HG02588 (cell line): ENCODE measurements around the gene NUP214.
A peak's percentile ranks its signal among the peaks of the same experiment; 100 is the strongest.

Source experiments
- ATAC-seq: cut with Tn5 transposase; IDR thresholded peaks from one replicate; pipeline ENCODE4 v1.9.1; 2021; ENCODE audit warnings: mild to moderate bottlenecking, moderate library complexity; ENCODE audit not compliant: unreplicated experiment

Gene NUP214

GRCh38 chr9:131125288-131126058, at the start of gene NUP214:
Gene NUP214, plus strand, starts transcription at chr9:131125586. Its CDS starts 119 bp downstream, at chr9:131125705.
- ATAC-seq: peak; percentile 96

- no peak for ATAC-seq
These were observed 48.8 kb upstream of the NUP214 start for GRCh38 chr9:131076347-131077195.

GRCh38 chr9:131078427-131079366, 46.7 kb upstream of the NUP214 start:
- ATAC-seq: no peak

- no peak for ATAC-seq
These were observed 44.8 kb upstream of the NUP214 start for GRCh38 chr9:131080589-131080988.

DNA sequence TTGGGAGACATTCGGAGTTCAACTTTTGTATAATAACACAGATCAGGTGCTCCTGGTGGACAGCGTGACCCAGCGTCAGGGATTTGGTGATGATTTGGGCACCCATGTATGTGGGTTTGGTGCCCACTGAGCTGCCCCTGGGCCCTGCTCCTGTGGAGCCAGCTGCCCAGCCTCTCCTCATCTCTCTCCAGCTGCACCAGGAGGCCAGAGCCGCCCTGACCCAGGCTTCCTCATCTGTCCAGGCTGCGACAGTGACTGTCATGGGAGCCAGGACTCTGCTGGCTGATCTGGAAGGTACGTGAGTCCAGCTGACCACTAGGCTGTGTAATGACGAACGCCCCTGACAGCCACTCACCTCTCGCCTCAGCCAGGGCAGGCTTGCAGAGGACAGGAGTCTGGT, 43.5 kb upstream of the NUP214 start:
- no peak for ATAC-seq

GRCh38 chr9:131082774-131083512, 42.4 kb upstream of the NUP214 start:
- ATAC-seq: no peak

DNA sequence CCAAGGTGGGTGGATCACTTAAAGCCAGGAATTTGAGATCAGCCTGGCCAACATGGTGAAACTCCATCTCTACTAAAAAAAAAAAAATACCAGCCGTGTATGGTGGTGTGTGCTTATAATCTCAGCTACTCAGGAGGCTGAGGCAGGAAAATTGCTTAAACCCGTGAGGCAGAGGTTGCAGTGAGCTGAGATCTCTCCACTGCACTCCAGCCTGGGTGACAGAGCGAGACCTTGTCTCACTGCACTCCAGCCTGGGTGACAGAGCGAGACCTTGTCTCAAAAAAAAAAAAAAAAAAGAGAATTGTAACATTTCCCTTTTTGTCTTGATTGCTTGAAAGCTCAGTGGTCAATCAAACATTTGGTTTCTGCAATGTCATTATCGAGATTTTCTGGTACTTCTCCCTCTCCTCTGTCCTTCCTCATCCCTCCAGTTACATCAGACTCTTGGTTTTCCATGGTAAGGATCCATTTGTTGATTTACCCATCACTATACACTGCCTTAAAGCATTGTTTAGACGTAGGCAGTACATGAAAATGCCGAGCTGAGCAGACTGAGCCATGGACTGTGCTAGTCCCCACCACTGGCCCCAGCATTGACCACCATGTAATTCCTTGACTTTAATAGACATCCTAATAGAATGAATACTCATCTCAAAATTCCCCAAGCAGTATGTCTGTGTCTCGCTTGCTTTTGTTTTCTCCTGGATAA, 40.6 kb upstream of the NUP214 start:
- no peak for ATAC-seq

GRCh38 chr9:131085370-131086122, 39.8 kb upstream of the NUP214 start:
- ATAC-seq: no peak

DNA sequence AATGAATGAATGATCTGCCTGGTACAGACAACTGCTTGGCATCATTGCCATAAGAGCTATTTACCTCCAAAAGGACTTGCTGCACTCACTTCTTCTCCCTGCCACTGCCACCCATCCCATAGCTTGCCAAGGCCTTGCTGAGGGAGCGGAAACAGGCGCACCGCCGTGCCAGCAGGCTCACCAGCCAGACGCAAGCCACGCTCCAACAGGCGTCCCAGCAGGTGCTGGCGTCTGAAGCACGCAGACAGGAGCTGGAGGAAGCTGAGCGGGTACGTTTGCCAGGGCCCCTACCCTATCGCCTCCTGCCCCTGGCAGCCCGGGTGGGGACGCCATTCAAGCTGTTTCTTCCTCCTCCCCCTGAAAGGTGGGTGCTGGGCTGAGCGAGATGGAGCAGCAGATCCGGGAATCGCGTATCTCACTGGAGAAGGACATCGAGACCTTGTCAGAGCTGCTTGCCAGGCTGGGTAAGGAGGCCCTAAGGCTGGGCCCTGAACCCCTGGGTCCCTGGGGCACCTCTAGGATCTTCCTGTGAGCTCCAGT, 38.0 kb upstream of the NUP214 start:
- ATAC-seq: no peak

- ATAC-seq: no peak
These were observed 35.2 kb upstream of the NUP214 start for GRCh38 chr9:131090025-131090787.

DNA sequence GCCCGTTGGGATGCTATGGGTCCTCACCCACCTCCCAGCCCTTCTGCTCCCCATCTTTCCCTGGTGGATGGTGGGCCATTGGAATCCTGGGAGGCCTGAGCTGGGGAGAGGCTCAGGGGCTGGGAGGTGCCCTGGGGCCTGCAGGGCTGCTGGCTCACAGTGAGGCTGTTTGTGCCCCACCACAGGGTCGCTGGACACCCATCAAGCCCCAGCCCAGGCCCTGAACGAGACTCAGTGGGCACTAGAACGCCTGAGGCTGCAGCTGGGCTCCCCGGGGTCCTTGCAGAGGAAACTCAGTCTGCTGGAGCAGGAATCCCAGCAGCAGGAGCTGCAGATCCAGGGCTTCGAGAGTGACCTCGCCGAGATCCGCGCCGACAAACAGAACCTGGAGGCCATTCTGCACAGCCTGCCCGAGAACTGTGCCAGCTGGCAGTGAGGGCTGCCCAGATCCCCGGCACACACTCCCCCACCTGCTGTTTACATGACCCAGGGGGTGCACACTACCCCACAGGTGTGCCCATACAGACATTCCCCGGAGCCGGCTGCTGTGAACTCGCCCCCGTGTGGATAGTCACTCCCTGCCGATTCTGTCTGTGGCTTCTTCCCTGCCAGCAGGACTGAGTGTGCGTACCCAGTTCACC, 33.9 kb upstream of the NUP214 start:
- ATAC-seq: no peak

DNA sequence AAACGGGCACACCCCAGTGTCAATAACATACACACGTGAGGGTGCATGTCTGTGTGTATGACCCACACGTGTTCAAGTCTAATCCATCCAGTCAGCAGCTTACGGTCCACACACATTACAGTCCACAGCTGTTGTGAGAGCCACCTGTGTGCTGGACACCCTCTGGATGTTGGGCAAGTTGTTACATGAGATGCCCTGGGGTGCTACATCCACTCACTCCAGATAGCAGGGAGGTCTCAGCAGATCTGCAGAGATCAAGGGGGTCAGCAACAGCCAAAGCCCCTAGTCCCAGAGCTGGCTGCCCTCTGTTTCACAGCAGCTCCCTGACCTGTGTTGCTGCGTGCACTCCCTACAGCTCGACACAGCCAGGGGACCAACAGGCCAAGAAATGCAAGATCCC, 33.4 kb upstream of the NUP214 start:
- no peak for ATAC-seq

DNA sequence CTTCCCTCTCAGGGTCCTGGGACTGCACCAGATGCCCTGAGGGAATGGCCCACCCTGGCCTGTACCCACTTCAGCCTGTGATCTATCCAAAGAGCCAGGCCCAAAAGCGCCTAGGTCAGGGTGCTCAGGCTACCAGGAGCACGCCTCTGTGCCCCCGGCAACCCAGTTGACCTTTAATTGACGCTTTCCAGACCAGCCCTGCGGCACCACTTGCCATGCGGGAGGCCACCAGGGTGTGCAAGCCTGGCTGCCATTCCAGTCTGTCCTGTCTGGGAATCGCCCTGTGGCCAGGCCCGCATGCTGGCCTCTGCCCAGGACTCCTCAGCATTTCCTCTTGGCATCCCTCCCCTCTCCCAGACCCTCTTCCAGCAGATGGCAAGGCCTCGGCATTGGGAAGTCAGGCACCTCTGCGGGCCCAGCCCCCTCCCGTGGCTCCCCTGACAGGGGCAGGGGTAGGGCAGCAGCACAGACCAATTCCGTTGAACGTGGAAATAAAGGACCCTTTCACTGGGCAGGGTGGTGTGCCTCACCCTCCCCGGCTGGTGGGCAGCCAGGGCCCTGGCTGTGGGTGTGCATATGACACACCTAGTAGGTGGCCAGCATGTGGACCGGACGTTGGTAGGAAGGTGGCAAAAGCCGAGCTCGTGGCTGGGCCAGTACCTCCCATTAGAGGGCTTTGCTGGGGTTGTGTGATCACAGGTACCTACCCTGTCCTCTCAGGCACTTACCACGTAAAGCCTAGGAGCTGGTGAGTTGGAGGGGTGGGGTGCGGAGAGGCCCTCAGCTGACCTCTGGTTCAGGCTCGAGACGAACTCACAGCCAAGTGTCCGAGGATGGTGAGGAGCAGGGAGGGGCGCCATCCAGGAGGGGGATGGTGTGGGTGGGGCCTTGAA, 32.6 kb upstream of the NUP214 start:
- no peak for ATAC-seq

DNA sequence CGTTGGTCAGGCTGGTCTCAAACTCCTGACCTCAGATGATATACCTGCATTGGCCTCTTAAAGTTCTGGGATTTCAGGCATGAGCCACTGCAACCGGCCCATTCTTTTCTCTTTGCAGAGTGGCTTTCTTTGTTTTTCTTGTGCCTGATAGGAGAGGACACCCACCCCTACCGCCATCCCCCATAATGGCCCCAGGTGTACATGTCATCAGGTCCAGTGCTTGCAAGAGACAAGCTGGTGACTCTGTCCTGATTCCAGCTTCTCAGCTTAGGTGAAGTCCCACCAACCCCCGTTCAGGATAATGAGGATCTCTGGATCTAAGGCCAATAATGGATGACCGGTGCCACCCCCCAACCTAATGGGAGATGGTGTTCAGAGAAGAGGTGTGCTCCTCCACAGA, 31.4 kb upstream of the NUP214 start:
- no peak for ATAC-seq

- ATAC-seq: no peak
These were observed 30.8 kb upstream of the NUP214 start for GRCh38 chr9:131094622-131095021.

- no peak for ATAC-seq
These were observed 29.6 kb upstream of the NUP214 start for GRCh38 chr9:131095666-131096268.
